Upper lobe of right lung (tissue), 1 donor: ENCODE results near the gene DLX1. TPM values are rescaled to one million over a fixed set of nuclear protein-coding genes. Genes with fewer than 3 reads are reported as not detected.

Experiments used
- ATAC-seq: fragments of 200-7000 bp; cut with Tn5 transposase; one replicate; pipeline ENCODE4 v1.9.1; 2020; ENCODE audit warnings: mild to moderate bottlenecking, moderate library complexity
- DNase-seq: peaks from one replicate; pipeline ENCODE4 v3.0.0-alpha.2; 2020
- H3K27ac ChIP-seq: fragments of 200-600 bp; one replicate; pipeline ENCODE4 v1.8.0; 2022
- H3K27me3 ChIP-seq: fragments of 200-600 bp; one replicate; pipeline ENCODE4 v1.8.0; 2022; ENCODE audit warnings: mild to moderate bottlenecking
- H3K36me3 ChIP-seq: fragments of 200-600 bp; one replicate; pipeline ENCODE4 v1.8.0; 2022
- H3K4me1 ChIP-seq: fragments of 200-600 bp; one replicate; pipeline ENCODE4 v1.8.0; 2022
- H3K4me3 ChIP-seq: fragments of 200-600 bp; one replicate; pipeline ENCODE4 v1.8.0; 2022; ENCODE audit warnings: mild to moderate bottlenecking
- H3K9me3 ChIP-seq: fragments of 200-600 bp; one replicate; pipeline ENCODE4 v1.8.0; 2022
- intact Hi-C: fragments of 100-400 bp; cut with DNase I; formaldehyde crosslinking; loops from one replicate; pipeline ENCODE4 v1.11.0; 2022
- total RNA-seq: library from RNA; stranded (reverse); fragmentation: NEBNext Ultra II Directional; extraction: Animal tissue kit (Norgen Biotek cat#: 25700); gene quantifications from one replicate; pipeline ENCODE4 v1.2.1, GENCODE V29; 2021
- TF ChIP-seq, protein P1 (sequence below): fragments of 200-600 bp; IDR thresholded peaks from one replicate; pipeline ENCODE4 v1.8.0; 2022; ENCODE audit warnings: antibody characterized with exemption
- donor health status: DM: no; HTN: yes; CAD: no; lungs with severe emphysema.

Gene DLX1
- total RNA-seq, 1 donor from 2014 or later: not detected

DNA sequence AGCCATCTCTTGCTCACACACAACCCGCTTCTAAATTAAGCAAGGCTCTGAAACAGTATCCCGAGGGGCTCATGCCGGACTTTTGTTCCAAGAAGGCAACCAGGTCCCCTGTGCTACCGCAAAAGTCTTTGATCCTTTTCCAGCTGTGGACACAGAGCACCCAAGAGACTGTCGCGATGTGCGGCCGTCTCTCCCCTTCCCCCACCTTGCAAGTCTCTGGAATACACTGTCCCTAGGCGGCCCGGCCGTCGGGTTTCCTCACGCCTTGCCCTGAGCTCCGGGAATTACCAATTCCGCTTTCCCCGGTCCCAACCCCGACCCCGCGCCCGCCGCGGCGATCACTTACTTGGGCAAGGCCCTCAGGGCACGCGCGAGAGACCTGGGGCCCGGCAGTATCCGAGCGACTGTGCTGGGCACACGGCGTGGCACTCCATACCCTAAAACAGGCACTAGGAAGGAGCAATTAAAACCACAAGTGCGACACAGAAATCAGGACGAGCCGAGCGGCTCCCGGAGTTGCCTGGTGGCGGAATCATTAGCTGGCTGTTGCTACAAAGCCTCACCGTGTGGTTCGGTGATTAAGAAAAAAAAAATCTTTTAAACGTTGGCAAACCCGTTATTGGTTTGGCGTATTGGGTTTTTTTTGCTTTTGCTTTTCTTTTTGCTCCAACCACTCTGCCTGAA, 2.2 kb upstream of the DLX1 start:
- ATAC-seq: no peak
- peaks cover 97% of the 10 kb centered on the region for H3K27me3 ChIP-seq
- intact Hi-C loops: no loop called here
- peaks cover 36% of the 10 kb centered on the region for H3K4me1 ChIP-seq
- no peak overlapping the region for H3K27ac ChIP-seq
- no peaks in the 10 kb centered on the region for H3K9me3 ChIP-seq
- DNase-seq: no peak
- no peaks in the 10 kb centered on the region for H3K36me3 ChIP-seq
- no peak overlapping the region for H3K4me3 ChIP-seq
- TF ChIP-seq, protein P1, sequence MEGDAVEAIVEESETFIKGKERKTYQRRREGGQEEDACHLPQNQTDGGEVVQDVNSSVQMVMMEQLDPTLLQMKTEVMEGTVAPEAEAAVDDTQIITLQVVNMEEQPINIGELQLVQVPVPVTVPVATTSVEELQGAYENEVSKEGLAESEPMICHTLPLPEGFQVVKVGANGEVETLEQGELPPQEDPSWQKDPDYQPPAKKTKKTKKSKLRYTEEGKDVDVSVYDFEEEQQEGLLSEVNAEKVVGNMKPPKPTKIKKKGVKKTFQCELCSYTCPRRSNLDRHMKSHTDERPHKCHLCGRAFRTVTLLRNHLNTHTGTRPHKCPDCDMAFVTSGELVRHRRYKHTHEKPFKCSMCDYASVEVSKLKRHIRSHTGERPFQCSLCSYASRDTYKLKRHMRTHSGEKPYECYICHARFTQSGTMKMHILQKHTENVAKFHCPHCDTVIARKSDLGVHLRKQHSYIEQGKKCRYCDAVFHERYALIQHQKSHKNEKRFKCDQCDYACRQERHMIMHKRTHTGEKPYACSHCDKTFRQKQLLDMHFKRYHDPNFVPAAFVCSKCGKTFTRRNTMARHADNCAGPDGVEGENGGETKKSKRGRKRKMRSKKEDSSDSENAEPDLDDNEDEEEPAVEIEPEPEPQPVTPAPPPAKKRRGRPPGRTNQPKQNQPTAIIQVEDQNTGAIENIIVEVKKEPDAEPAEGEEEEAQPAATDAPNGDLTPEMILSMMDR: no peak

DNA sequence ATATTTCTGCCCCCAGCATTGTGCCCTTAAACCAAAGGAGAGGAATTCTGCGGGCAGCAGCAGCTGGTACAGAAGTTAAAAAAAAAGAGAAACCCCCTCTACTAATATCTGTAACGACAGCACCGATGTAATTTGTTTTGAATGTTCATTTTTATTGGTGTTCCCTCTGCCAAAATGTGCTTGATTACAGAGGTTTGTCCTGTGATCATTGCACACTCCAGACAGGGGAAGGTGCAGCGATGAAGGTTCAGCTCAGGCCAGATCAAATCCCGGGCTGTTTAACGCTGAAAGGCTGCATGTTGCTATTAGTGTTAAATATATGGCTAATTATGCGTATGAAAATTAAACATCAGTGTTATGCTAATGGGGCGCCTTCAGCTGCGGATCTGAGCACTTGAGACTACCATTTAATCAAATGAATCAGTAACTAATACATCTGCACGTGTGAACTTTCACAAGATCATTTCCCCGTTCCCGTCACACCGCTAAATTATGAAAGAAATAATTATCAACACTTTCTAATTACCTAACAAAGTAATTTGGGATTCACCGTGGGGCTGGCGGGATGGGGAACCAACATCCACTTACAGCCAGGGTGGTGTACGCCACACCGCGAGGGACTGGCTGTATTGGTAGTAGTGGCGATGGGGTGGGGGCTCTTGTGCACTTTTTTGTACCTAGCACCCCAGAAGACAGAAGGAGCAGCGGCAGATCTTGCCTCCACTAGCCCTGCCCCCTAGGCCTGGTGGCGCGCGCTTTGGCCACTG, 1.5 kb upstream of the DLX1 start:
- DNase-seq (no peak), ATAC-seq (no peak)
- TF ChIP-seq, protein P1: no peak
- H3K4me1 ChIP-seq: peaks cover 36% of the 10 kb centered on the region
- no peak overlapping the region for H3K4me3 ChIP-seq
- intact Hi-C loops: no loop called here
- no peaks in the 10 kb centered on the region for H3K36me3 ChIP-seq
- no peaks in the 10 kb centered on the region for H3K9me3 ChIP-seq
- peaks cover 97% of the 10 kb centered on the region for H3K27me3 ChIP-seq
- no peak overlapping the region for H3K27ac ChIP-seq

DNA sequence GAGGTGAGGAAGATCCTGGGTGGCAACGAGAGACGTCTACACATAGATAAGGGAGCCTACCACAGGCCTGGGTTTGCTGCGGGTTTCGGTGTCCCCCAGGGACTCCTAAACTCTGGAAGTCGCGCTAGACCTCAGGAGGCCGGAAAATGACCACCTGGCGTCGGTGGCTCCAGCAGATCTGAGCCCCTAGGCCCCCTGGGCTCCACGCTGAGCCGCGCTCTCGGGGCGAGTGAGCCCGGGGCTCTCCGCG, 987 bp upstream of the DLX1 start:
- ATAC-seq (no peak), DNase-seq (no peak)
- Histone ChIP-seq H3K9me3 (no peaks in the 10 kb centered on the region), H3K4me3 (peak overlapping the region; percentile 49), H3K4me1 (peaks cover 36% of the 10 kb centered on the region), H3K36me3 (no peaks in the 10 kb centered on the region), H3K27ac (no peak overlapping the region), H3K27me3 (peaks cover 99% of the 10 kb centered on the region)
- intact Hi-C loops: no loop called here
- TF ChIP-seq, protein P1: no peak

DNA sequence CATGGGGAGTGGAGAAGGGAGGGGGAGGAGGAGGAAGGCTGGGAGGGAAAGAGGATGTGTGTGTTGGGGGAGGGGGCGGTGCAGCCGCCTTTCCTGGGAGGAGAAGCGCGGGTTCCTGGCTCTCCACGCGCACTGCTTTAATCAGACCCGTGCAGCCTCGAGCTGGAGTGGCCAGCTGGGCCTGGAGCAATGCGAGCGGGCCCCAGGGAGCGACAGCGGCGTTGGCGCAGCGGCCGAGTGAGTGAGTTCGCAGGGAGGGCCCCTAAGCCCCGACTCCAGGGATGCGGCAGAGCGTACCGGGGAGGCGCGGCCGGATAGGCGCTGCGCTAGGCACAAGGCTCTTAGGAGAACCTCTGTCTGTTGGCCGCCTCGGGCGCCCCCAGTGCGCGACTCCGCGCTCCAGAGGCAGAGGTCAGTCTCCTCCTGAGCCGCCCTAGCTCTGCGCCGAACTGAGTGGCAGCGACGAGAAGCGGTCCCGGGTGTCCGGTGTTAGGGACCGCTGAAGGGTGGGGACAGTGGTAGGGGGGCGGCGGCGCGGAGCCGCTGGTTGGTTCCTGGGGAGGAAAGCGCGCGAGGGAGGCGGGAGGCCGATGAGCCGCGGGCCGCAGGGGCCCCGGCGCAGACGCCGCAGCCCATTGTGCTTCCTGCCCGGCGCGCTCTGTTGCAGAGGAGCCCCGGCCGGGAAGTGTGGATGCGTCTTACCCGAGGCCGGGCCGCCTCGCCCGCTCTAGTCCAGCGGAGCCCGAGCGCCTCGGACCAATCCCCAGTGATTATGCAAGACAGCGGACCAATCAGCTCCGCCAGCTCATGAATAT, 455 bp upstream of the DLX1 start:
- H3K9me3 ChIP-seq: no peaks in the 10 kb centered on the region
- peak overlapping the region; percentile 49 for H3K4me3 ChIP-seq
- ATAC-seq (peak; percentile 79), DNase-seq (no peak)
- no peaks in the 10 kb centered on the region for H3K36me3 ChIP-seq
- peaks cover 36% of the 10 kb centered on the region for H3K4me1 ChIP-seq
- intact Hi-C loops: no loop called here
- peaks cover 100% of the 10 kb centered on the region for H3K27me3 ChIP-seq
- H3K27ac ChIP-seq: no peak overlapping the region
- TF ChIP-seq, protein P1: no peak

DNA sequence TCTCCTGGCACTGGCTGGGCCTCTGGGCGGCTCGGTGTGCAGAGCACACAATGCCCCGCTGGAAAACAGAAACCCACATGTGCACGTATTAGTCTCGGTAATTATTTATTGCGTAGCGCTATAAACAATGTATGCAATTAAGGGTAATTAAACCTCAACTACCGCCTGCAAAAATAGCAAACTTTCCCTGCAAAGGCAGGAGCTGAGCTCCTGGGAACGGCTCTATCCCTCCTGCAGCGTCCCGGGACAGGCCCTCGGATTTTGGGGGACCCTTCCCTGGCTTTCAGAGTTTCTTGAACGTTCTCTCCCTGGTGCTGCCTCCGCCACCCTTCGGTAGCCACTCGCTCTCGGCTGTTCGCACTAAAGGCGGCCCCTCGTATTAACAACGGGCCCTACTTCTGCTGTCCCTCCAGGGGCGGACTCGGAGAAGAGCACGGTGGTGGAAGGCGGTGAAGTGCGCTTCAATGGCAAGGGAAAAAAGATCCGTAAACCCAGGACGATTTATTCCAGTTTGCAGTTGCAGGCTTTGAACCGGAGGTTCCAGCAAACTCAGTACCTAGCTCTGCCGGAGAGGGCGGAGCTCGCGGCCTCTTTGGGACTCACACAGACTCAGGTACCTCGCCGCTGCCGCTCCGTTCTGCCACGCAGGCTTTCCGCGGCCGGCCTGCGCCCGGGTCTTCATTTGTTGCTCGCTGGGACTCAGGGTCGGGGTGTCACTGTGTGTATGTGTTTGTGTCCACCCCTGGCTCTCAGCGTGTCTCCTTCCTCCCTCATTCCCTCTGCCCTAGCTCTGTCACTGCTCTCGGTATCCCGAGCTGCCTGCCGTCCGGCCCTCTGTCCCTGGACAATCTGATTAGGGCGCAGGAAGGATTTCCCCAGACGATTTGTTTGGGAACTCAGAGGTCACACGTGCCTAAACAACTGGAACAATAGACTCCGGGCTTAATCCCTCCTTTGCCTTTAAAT, 1.2 kb downstream of the DLX1 start:
- H3K9me3 ChIP-seq: no peaks in the 10 kb centered on the region
- ATAC-seq (peak; percentile 19), DNase-seq (no peak)
- no peak overlapping the region for H3K4me3 ChIP-seq
- no peaks in the 10 kb centered on the region for H3K36me3 ChIP-seq
- H3K27me3 ChIP-seq: peaks cover 100% of the 10 kb centered on the region
- TF ChIP-seq, protein P1: peak; percentile 19
- intact Hi-C loops: no loop called here
- peaks cover 36% of the 10 kb centered on the region for H3K4me1 ChIP-seq
- H3K27ac ChIP-seq: no peak overlapping the region
